B cell (primary cell): Measurements from ENCODE around the gene TMEM234. TPM values are rescaled to one million over a fixed set of nuclear protein-coding genes. Genes with fewer than 3 reads are reported as not detected.

Source experiments
- ATAC-seq: fragments of 200-7000 bp; cut with Tn5 transposase; one replicate; pipeline ENCODE4 v1.10.0; 2021; ENCODE audit warnings: low read depth, mild to moderate bottlenecking, moderate number of reproducible peaks, moderate library complexity
- CTCF ChIA-PET: fragments of 350-600 bp; sonication (Branson Sonifier 250); formaldehyde crosslinking; loops from one replicate; lab custom pipeline; 2021; ENCODE audit warnings: antibody characterized with exemption, inconsistent platforms; lab: Charles Lee
- POLR2A ChIA-PET: fragments of 350-600 bp; sonication (Branson Sonifier 250); formaldehyde crosslinking; loops from one replicate; lab custom pipeline; 2021; ENCODE audit warnings: antibody characterized with exemption; lab: Charles Lee
- DNase-seq: peaks from one replicate; pipeline ENCODE4 v3.0.0; 2013
- H2AFZ ChIP-seq: 2 replicates; pipeline ENCODE4 v1.6.1; 2012; ENCODE audit warnings: mild to moderate bottlenecking, low read depth, low read length; ENCODE audit not compliant: insufficient read depth, poor library complexity, severe bottlenecking
- H3K27ac ChIP-seq, 2 donors: 1 replicate in 1 of 2; 2 replicates in 1 of 2; pipeline ENCODE4 v1.5.1; 2012 to 2013; ENCODE audit warnings: low read length in 2 of 2, mild to moderate bottlenecking in 2 of 2, moderate library complexity in 1 of 2
- H3K27me3 ChIP-seq, 4 experiments: fragments of 200-600 bp in 1 of 4; sonication (generic) in 1 of 4; replicated peaks in 1 of 4; 1 replicate in 2 of 4; 2 replicates in 2 of 4; pipeline versions ENCODE4 v1.6.1 to v1.7.0; 2013 to 2016; ENCODE audit warnings: low read length in 3 of 4, mild to moderate bottlenecking in 2 of 4, mixed read lengths in 1 of 4, moderate library complexity in 1 of 4; ENCODE audit not compliant: insufficient read depth in 4 of 4, control insufficient read depth in 3 of 4; ENCODE audit errors: control extremely low read depth in 1 of 4
- H3K36me3 ChIP-seq, 2 experiments: replicated peaks in 1 of 2; 1 replicate in 1 of 2; 2 replicates in 1 of 2; pipeline versions ENCODE4 v1.6.1 to v1.7.1; 2013; ENCODE audit warnings: low read length in 1 of 2; ENCODE audit not compliant: insufficient read depth in 2 of 2, control insufficient read depth in 1 of 2; ENCODE audit errors: control extremely low read depth in 1 of 2, extremely low read depth in 1 of 2
- H3K4me1 ChIP-seq, 2 donors: fragments of 200-600 bp in 1 of 2; sonication (generic) in 1 of 2; 1 replicate in 1 of 2; 2 replicates in 1 of 2; pipeline versions ENCODE4 v1.5.1 to v1.6.1; 2013 to 2017; ENCODE audit warnings: low read length in 2 of 2; ENCODE audit not compliant: control insufficient read depth in 2 of 2, insufficient read depth in 2 of 2
- H3K4me2 ChIP-seq: replicated peaks from 2 replicates; pipeline ENCODE3; 2012; ENCODE audit warnings: mild to moderate bottlenecking, low read depth, low read length; ENCODE audit not compliant: poor library complexity, severe bottlenecking
- H3K4me3 ChIP-seq, 5 experiments: fragments of 200-600 bp in 1 of 5; sonication (generic) in 1 of 5; 1 replicate in 3 of 5; 2 replicates in 2 of 5; pipeline versions ENCODE4 v1.5.1 to v1.7.0; 2011 to 2016; ENCODE audit warnings: low read length in 4 of 5, mild to moderate bottlenecking in 4 of 5, low read depth in 2 of 5, control low read depth in 1 of 5, moderate library complexity in 1 of 5; ENCODE audit not compliant: insufficient read depth in 1 of 5; ENCODE audit errors: control extremely low read depth in 1 of 5, extremely low read depth in 1 of 5
- H3K79me2 ChIP-seq: fragments of 200-600 bp; sonication (generic); one replicate; pipeline ENCODE4 v1.6.0; 2016; ENCODE audit warnings: low read length; ENCODE audit not compliant: control insufficient read depth, insufficient read depth
- H3K9ac ChIP-seq: fragments of 200-600 bp; sonication (generic); 2 replicates; pipeline ENCODE4 v1.6.1; 2017; ENCODE audit warnings: mild to moderate bottlenecking, low read length, moderate library complexity
- H3K9me3 ChIP-seq, 3 donors: one replicate each; pipeline versions ENCODE4 v1.6.1 to v1.7.1; 2013; ENCODE audit warnings: low read length in 2 of 3; ENCODE audit not compliant: control insufficient read depth in 2 of 3, insufficient read depth in 1 of 3; ENCODE audit errors: control extremely low read depth in 1 of 3
- H4K20me1 ChIP-seq: 2 replicates; pipeline ENCODE4 v1.6.0; 2012; ENCODE audit warnings: mild to moderate bottlenecking, low read length; ENCODE audit not compliant: insufficient read depth, control insufficient read depth, poor library complexity, severe bottlenecking
- H3K27ac Mint-ChIP-seq: one replicate; pipeline ENCODE4 v1.8.0; 2021; ENCODE audit warnings: mixed read lengths
- H3K27me3 Mint-ChIP-seq: one replicate; pipeline ENCODE4 v1.8.0; 2021; ENCODE audit warnings: mixed read lengths
- H3K4me1 Mint-ChIP-seq: one replicate; pipeline ENCODE4 v1.8.0; 2021; ENCODE audit warnings: mixed read lengths
- H3K4me3 Mint-ChIP-seq: one replicate; pipeline ENCODE4 v1.8.0; 2021; ENCODE audit warnings: mixed read lengths
- H3K9me3 Mint-ChIP-seq: one replicate; pipeline ENCODE4 v1.8.0; 2022; ENCODE audit warnings: mixed read lengths; ENCODE audit not compliant: insufficient read depth
- CTCF ChIP-seq: fragments of 200-600 bp; IDR thresholded peaks from one replicate; pipeline ENCODE4 v1.8.0; 2022; ENCODE audit warnings: antibody characterized with exemption, mild to moderate bottlenecking
- EZH2 ChIP-seq: IDR thresholded peaks from 2 replicates; pipeline ENCODE4 v1.6.1; 2012; ENCODE audit warnings: borderline replicate concordance, low read depth, mild to moderate bottlenecking, moderate library complexity, low read length; ENCODE audit not compliant: insufficient read depth, poor library complexity, severe bottlenecking
- WGBS: methylation state at CpG from one replicate; pipeline ENCODE4 v1.1.5; 2013; ENCODE audit warnings: missing lambda C conversion rate; ENCODE audit not compliant: insufficient coverage; 5-methylcytosine and 5-hydroxymethylcytosine counted together
- intact Hi-C: fragments of 100-400 bp; cut with micrococcal nuclease; formaldehyde crosslinking; loops from one replicate; pipeline ENCODE4 v1.10.0; 2022
- polyA plus RNA-seq: library from polyadenylated mRNA; depleted of rRNA; stranded (reverse); fragments of >200 nt; gene quantifications from 2 replicates; pipeline ENCODE4 v1.2.3, GENCODE V29; 2012
- total RNA-seq, 2 donors: library from RNA; stranded (reverse); fragments of 120-200 nt in 1 of 2; gene quantifications; 1 replicate in 1 of 2; 2 replicates in 1 of 2; pipeline versions ENCODE4 v1.2.3 to v1.2.4, GENCODE V29; 2013 to 2022

TMEM234 gene
- total and polyA plus RNA-seq, 2 donors (not counting 1 experiment from before 2014, with no cell fraction given), result 22.0 to 60.8 TPM

GRCh38 chr1:32199717-32200072 is 22.5 kb downstream of the TMEM234 start:
- H3K4me3 ChIP-seq, result peak overlapping the region in 1 of 5 experiments; percentile 84
- WGBS, result 91% methylated on average over 3 of the region's 6 CpGs

More at GRCh38 chr1:32199717-32200072, 22.5 kb downstream of the TMEM234 start:
- ATAC-seq (no peak), DNase-seq (no peak)
- Histone ChIP-seq H3K27me3 (no peaks in the 10 kb centered on the region), H3K36me3 (peaks cover 2 to 28% of the 10 kb centered on the region in 2 experiments), H4K20me1 (no peaks in the 10 kb centered on the region), H3K9me3 (no peaks in the 10 kb centered on the region), H3K4me1 (peaks cover 12 to 29% of the 10 kb centered on the region in 2 donors), H2AFZ (peak overlapping the region; percentile 90), H3K79me2 (no peaks in the 10 kb centered on the region), H3K4me2 (peak overlapping the region; percentile 91), H3K27ac (peak overlapping the region in 1 of 2 donors; percentile 88), H3K9ac (no peak overlapping the region)
- H3K4me3 Mint-ChIP-seq, result peak overlapping the region; percentile 88
- TF ChIP-seq EZH2 (no peak), CTCF (no peak)
- intact Hi-C loops, result loop anchor here (1.0 to 10.0 kb wide), 4 partner anchors 20 to 195 kb away; partner anchors contain the start of genes BSDC1, MARCKSL1, TMEM39B and TXLNA
- peaks cover 29% of the 10 kb centered on the region for H3K4me1 Mint-ChIP-seq
- H3K27me3 Mint-ChIP-seq, result no peaks in the 10 kb centered on the region
- CTCF ChIA-PET, result interaction anchor here (1.0 to 3.9 kb wide), 6 partner anchors 16 to 137 kb away, joined by 3 to 20 read pairs (median 5); partner anchors contain the start of gene MARCKSL1
- POLR2A ChIA-PET, result interaction anchor here (0.8 to 1.7 kb wide), 5 partner anchors 21 to 136 kb away, joined by 4 to 6 read pairs (median 4); partner anchors contain the start of genes HDAC1, KPNA6 and MARCKSL1
- H3K27ac Mint-ChIP-seq, result no peak overlapping the region
- no peaks in the 10 kb centered on the region for H3K9me3 Mint-ChIP-seq
